ENCODE results near the gene STAT1.
"Not testable (repeated sequence)": the region's sequence is repeated elsewhere in the genome, so short reads cannot be mapped to it uniquely, and the experiment has no call there.

Gene STAT1

DNA sequence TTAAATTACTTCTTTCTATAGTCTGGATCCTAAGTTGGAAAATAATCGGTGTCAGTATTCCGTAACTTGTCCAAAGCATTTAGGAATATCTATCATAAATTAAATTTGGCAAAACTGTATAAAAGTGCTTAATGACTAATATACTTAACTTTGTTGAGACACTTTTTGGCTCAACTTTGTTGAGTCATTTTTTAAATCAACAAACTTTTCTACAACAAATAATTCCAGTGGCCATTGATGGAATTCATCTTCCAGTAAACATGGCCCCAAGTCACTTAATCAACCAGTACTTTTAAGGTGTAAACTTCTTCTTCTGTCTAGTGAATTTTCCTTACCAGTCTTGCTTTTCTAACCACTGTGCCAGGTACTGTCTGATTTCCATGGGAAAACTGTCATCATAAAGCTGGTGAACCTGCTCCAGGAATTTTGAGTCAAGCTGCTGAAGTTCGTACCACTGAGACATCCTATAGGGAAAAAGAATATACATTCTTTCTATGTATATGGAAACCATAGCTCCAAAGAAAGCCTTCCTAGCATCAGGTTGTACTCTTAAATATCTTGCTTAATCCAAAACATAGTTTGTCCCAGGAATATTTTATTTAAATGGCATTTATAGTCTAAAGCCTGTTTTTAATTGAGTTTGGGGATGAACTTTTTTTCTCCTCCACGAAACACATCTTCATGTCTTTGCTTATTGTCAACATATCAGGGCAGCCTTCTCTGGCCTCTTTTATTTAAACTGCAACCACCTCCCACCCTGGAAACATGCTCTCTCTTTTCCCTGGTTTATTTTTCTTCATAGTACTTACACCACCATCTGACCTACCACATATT lies 4.2 kb downstream of the STAT1 start:
- no peak for DNase-seq (ENCODE audit: low read depth in 1 of 2, low spot score in 1 of 2)

DNA sequence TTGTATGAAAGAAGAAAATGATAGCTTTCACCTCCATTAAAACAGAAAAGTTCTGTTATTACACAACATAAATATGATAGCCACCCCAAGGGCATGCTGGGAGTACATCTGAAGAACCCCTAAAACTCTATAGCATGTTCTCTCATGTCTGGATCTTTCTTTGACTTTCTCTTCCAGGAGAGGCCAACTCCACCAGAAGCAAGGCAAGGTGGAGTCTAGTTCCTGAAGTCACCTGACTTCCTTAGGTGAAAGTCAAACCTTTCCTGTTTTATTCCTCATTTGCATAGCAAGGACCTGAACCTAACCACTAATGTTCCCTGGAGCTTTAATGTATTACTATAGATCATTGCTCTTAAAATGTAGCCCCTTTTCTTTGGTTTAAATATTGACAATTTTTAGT lies 5.7 kb downstream of the STAT1 start:
- no peak for DNase-seq (ENCODE audit: low read depth in 1 of 2, low spot score in 1 of 2)

DNA sequence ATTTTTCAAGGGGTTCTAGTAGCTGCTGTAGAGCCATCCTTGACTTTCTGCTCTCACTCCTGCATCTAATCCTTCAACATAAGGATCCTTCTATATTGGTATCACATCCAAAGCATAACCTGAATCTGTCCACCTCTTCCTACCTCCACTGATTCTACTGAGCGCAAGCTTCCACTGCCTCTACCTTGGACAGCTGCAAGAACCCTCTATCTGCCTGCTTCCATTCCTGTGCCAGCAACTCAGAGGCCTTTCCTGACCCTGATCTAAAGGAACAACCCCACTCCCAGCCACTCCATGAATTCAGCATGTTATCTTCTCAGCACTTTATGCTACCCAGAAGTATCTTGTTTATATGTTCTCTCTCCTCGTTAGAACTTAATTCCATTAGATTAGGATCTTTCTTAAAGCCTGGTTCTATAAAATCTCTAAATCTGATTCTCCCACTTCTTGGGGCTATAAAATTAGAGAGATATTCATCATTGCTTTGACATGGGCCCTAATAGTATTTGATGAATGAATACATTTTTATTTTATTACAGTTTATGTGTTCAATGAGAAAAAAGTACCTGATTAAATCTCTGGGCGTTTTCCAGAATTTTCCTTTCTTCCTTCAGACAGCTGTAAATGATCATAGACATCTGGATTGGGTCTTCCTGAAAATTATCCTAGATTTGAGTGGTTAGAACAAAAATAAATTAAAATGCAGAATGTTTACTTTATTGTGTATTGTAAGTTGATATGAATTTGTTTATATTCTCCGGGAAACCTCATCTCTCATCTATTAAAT lies 6.8 kb downstream of the STAT1 start:
- no peak for DNase-seq (ENCODE audit: low read depth in 1 of 2, low spot score in 1 of 2)

DNA sequence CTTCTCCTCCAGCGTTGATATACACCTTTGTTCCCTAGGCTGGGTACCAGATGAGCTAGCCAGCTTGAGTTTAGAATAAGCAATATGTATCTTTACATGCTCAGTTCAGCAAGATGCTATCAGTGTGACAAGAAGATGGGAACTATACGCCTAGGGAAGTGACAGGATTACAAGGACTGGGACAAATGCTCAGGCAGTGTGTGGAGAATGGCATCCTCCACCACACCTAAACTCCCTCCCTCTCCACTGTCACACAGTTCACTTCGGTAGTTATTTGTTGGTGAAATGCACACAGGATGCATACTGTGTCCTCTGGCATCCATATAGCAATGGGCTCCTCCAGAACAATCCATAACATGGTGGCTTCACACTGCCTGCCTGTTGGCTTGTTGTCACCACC lies 7.7 kb downstream of the STAT1 start:
- no peak for DNase-seq (ENCODE audit: low read depth in 1 of 2, low spot score in 1 of 2)

DNA sequence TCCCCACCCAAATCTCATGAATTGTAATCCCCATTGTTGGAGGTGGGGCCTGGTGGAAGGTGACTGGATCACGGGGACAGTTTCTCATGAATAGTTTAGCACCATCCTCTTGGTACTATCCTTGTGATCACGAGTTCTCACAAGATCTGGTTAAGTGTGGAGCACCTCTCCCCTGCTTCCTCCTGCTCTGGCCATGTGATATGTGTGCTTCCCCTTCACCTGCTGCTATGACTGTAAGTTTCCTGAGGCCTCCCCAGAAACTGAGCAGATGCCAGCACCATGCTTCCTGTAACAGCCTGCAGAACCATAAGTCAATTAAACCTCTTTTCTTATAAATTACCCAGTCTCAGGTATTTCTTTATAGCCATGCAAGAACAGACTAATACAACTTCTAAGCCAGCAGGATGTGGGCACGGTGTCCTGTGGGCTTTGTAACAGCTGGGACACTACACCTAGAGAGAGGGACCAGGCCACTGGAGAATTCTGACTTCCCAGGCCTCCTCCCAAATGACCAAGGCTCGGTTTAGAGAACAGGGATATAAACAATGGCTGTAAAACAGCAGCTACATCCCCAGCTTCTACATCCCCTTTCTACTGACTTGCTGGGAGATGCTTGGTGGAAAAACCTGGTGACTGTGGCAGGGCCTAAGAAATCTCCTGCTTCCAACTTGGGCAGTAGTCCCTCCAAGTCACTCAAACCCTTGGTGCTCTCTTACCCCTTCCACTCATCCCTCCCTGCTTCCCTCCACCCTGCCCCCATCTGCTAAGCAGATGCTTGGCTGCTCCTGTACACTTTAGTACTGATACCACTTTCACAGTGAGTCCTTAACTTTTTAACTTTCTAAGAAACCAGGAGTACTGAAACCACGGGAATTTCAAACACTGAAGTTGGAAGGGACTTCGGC lies 10.3 kb downstream of the STAT1 start:
- no peak for DNase-seq (ENCODE audit: low read depth in 1 of 2, low spot score in 1 of 2)

DNA sequence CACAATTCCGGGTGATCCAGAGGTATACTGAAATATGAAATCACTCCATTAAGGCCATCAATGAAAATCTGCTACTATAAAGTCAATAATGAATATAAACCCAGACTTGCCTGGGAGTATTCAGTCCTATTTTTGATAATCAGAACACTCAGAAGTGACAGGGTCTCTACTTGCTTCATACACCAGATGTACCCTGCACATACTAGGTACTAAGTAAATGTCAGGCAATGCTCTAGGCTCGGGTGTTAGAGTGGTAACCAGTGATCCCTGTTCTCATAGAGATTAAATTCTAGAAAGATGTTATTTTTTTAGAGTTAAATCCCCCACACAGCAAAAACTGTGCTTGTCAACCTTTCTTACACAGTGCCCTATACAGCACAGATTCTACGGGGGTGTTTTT lies 12.3 kb downstream of the STAT1 start:
- no peak for DNase-seq (ENCODE audit: low read depth in 1 of 2, low spot score in 1 of 2)

DNA sequence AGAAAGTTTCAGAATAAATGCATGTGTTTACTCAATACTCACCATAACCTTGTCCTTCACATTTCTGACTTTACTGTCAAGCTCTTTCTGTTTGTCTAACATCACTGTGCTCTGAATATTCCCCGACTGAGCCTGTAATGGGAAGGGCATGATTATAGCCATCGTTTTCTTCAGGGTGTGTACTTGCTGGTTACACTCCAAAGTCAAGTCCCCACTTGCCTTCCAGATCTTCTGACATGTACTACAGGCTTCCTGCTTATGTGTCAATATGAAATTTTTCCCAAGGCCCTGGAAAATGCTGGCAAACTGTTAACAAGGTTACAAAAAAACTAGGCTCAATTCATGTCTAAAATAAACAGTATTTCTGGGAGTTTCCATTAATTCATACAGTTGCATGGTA lies 12.9 kb downstream of the STAT1 start:
- DNase-seq (ENCODE audit: low read depth in 1 of 2, low spot score in 1 of 2) = no peak

DNA sequence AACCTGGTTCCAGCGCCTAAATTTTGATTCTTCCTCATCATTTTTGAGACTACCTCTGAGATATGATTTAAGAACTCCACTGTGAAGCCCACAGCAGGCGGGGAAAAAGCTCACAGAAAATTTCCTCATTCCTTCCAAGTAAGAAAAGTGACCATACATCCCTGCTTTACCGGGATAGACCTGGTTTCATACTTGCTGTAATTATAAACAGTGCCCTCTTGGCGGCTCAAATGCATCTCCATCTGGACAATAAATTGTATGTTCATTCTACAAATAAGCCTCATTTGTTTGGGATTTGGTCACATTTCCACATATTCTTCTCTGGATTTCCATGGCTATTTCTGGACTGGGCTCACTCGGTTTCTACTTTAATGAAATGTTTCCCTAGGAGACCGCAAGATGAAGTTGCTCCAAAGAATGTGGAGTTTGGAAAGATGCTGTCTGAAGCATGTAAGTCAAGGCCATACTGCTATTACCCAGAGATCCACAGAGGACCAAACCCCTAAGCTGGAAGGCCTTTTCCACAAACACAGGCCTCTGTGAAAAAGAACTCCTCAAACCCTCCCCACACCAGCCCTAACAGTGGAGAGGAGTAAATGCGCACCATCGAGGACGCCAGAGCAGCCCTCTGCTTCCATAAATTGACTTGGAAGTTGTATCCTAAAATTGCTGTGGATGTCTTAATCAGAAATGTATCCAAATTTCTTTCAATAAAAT lies 13.9 kb downstream of the STAT1 start:
- no peak for DNase-seq (ENCODE audit: low read depth in 1 of 2, low spot score in 1 of 2)

DNA sequence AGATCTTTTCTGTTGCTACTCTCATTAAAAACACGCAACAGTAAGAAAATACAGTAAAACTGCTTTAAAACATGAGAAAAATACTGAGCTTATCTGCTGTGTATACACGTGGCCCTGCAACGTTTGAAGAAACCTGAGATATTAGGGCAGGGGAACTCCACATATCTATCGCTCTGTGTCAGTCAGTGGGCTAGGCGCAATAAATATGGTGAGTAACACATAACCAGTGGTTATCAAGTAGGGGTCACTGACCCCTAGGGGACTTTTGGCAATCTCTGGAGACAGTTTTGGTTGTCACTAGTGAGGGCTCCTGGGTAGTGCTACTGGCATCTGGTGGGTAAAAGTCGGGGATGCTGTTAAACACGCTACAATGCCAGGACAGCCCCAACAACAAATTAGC lies 14.9 kb downstream of the STAT1 start:
- DNase-seq (ENCODE audit: low read depth in 1 of 2, low spot score in 1 of 2) = no peak

DNA sequence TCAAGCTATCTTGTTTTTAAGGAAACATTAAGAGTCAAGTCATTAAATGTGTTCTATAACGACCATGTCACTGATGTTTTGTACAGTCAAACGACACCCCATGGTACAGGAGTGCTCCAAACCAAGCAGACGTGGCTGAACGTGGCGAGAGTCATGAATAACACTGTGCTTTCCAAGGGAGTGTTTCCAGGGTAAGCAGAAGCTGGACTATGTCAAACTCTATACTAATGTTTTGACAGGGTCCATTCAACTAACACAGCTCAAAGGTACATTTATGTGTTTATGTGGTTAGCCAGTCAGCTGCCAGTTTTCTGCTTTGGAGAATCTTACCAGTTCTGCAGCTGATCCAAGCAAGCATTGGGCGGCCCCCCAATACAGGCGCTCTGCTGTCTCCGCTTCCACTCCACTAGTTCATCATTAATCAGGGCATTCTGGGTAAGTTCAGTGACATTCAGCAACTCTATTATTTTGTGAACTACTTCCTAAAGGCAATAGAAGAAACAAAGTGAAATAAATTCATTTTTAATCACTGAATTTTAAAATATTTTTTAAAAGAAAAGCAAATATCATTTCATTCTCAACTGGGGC lies 16.4 kb downstream of the STAT1 start:
- no peak for DNase-seq (ENCODE audit: low read depth in 1 of 2, low spot score in 1 of 2)

DNA sequence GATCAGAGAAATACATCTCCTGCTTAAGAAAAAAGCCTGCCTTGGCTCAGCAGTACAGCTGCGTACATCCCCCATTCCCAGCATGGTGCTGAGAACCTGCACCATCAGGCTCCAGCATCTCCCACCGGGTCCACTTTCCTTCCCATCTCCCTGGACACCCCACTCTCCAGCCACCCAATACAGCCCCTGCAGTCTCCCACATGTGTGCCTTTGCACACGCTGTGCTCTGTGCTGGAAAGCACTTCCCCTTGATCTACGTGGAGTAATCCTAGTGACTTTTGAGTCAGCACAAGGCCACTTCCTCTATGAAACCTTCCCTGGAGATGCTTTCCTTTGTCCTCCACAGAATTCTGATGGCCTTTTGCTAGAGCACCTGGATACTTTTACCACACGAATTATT lies 17.0 kb downstream of the STAT1 start:
- DNase-seq (ENCODE audit: low read depth in 1 of 2, low spot score in 1 of 2) = no peak

DNA sequence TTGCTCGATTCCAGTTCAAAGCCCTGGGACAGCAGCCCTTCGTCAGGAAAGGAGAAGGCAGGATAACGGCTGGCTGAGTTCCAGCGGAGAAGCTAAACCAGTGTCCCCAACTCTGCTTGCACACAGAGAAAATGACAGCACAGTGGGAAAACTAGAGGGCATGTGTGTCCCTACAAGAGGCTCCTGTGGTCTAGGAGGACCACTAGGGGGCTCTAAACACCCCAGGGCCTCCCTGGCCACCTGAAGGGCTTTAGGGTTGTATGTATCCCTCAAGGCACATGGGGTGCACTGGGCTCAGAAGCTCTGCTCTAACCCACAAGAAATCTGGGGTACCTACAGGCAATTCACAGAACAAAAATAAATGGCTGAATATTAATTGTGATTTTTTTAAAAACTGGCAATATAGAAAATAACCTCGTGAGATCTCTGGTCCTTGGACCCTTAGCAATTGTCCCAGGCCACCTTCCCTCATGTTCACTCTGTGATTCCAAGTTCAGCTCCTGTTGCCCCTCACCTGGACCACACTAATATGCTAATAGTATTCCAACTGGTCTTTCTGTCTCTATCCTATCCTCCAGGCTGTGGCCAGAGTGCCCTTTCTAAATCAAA lies 17.5 kb downstream of the STAT1 start:
- no peak for DNase-seq (ENCODE audit: low read depth in 1 of 2, low spot score in 1 of 2)

DNA sequence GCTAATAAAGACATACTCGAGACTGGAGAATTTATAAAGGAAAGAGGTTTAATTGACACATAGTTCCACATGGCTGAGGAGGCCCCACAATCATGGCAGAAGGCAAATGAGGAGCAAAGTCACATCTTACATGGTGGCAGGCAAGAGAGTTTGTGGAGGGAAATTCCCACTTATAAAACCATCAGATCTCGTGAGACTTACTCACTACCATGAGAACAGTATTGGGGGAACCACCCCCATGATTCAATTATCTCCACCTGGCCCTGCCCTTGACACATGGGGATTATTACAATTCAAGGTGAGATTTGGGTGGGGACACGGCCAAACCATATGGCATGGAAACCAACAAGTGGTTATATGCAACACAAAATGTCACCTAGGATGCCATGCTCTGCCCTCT lies 18.7 kb downstream of the STAT1 start:
- not testable (repeated sequence) for DNase-seq (ENCODE audit: low read depth in 1 of 2, low spot score in 1 of 2)

DNA sequence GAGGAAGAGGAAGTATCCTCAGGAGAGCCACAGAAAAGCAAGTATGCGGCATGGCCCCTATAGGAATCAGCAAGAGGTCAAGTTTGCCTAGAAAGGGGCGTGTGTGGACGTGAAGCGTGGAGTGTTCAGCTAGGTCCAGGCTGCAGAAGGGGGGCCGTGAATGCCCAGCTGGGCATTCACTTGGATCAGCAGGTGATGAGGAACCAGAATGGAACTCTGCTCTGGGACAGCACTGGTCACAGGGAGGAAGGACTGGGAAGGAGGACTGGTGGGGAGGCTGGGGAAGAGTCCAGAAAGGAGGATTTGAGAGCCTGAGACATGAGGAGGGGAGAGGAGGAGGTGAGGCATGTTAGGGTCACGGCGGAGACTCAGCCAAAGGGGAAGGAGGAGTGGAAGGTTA lies 19.8 kb downstream of the STAT1 start:
- DNase-seq (ENCODE audit: low read depth in 1 of 2, low spot score in 1 of 2) = no peak

DNA sequence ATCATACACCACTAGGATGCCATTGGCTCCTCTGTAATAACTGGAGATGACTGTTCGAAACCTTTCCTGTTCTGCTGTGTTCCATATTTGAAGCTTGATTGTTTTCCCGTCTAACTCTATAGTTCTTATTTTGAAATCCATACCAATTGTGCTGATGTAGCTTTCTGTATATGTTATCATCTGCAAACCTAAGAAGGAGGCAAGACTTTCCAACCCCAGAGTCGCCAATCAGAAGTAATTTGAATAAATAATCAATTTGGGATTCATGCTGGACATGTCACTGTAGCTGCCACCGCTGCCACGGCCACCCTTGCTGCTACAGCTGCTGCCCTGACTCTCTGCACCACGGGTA lies 20.7 kb downstream of the STAT1 start:
- DNase-seq (ENCODE audit: low read depth in 1 of 2, low spot score in 1 of 2) = no peak

DNA sequence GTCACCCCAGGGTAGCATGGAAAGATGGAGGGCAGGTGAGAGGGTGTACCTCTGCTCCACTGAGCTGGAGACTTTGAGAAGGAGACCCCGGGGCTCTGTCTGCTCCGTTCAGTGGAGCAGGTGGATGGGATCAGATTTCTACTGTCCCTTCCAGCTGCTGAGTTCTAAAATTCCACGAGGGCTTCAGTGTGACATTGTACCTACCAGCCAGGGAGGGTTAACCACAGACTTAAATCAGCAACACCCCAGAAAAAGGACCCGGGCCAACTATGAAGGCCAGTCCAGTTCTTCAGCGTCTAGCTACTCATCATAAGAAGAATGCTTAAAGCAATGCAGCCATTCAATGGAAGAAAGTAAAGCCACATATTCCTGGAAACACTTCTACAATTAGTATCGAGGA lies 23.8 kb downstream of the STAT1 start:
- no peak for DNase-seq (ENCODE audit: low read depth in 1 of 2, low spot score in 1 of 2)

DNA sequence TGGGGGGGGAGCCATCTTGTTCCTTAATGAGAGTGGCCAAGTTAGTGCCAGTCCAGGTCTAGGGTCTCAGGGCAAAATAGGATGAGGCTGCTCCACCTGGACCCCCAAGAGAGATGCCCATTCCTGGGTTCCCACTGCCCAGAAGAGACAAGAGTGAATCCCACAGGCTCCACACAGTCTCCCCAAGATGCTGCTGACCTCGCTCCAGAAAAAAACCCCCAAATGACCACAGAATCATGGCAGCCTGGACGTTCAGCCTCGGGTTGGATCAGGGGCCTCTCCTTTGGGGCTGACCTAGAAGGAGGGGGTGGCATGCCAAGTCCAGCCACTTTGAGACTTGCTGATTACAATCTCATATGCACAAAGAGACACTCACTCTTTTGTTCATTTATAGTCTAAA lies 25.1 kb downstream of the STAT1 start:
- no peak for DNase-seq (ENCODE audit: low read depth in 1 of 2, low spot score in 1 of 2)

DNA sequence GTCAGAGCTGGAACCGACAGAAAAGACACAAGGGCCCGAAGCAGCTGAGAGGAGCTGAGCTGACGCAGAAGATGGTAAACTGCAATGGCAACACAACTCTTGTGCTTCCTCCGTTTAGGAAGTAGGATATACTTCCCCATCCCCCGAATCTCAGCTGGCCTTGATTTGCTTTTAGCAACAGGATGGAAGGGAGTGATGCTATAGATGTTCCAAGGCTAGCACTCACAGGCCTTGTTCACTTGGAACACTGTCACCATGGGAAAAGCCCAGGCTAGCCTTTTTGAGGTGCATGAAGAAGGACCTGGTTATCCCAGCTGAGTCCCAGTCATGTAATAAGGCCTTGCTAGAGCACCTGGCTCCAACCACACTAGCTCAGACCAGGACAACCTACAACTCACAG lies 26.0 kb downstream of the STAT1 start:
- no peak for DNase-seq (ENCODE audit: low read depth in 1 of 2, low spot score in 1 of 2)

DNA sequence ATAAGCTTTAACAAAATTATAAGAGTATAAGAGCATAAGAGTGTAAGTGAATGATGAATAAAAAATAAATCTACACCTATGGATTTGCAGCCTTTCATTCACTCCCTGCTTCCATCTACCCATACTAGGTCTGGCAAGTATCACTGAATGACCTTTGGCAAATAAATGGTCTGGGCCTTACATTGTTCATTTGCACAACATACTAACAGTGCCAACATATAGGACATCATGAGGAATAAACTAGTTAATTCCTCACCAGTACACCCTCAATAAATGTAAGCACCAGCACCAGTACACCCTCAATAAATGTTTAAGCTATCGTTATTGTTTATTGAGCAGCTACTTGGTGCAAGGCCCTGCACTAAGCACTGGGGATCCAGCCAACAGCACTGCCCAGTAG lies 26.9 kb downstream of the STAT1 start:
- DNase-seq (ENCODE audit: low read depth in 1 of 2, low spot score in 1 of 2) = no peak

DNA sequence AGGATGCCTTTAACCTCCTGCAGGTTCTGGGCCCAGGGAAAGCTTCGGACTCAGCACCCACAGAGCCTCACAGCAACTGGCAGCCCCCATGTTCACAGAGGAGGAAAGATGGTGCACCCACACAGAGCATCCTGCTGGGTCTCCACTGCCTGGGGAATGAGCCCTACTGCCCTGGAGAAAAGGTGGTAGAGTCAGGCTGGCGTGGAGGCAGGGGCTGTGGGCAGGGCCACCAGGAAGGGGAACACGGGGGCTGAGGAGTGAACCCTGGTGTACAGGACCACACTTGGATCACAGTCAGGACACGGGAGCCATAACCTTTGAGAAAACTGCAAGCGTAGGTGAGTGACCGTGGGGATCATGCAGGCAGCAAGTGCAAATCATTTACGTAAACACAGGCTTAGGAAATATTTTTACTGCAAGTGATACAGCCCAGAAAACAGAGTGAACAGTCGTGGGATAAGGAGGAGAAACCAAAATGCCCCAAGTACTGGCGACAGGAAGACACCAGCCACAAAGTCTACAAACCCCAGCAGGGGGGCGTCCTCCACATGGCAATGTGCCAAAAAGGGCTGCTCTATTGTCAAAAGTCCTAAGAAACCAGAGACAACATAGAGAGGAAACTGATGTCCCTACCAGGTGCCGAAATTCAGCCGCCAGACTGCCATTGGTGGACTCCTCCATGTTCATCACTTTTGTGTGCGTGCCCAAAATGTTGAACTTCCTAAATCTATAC lies 27.6 kb downstream of the STAT1 start:
- no peak for DNase-seq (ENCODE audit: low read depth in 1 of 2, low spot score in 1 of 2)
